Left lung (tissue), 10 donors: ENCODE results near the gene CMIP. TPM values are rescaled to one million over a fixed set of nuclear protein-coding genes. Genes with fewer than 3 reads are reported as not detected.
"Not testable (repeated sequence)": the region's sequence is repeated elsewhere in the genome, so short reads cannot be mapped to it uniquely, and the experiment has no call there.

ENCODE experiments used
- ATAC-seq: fragments of 200-7000 bp; cut with Tn5 transposase; one replicate; pipeline ENCODE4 v1.9.1; 2020; ENCODE audit warnings: moderate library complexity
- DNase-seq, 4 donors: peaks; one replicate each; pipeline ENCODE4 v3.0.0-alpha.2; 2013 to 2020
- H3K27ac ChIP-seq, 2 donors: fragments of 200-600 bp; sonication (generic) in 1 of 2; one replicate each; pipeline versions ENCODE4 v1.5.0 to v1.8.0; 2020 to 2021
- H3K27me3 ChIP-seq, 2 donors: fragments of 200-600 bp; sonication (generic) in 1 of 2; one replicate each; pipeline versions ENCODE4 v1.5.0 to v1.8.0; 2020 to 2021
- H3K36me3 ChIP-seq, 2 donors: fragments of 200-600 bp; sonication (generic) in 1 of 2; one replicate each; pipeline versions ENCODE4 v1.5.0 to v1.8.0; 2020 to 2021
- H3K4me1 ChIP-seq, 2 donors: fragments of 200-600 bp; one replicate each; pipeline ENCODE4 v1.8.0; 2021
- H3K4me3 ChIP-seq, 2 donors: fragments of 200-600 bp; sonication (generic) in 1 of 2; one replicate each; pipeline versions ENCODE4 v1.5.0 to v1.8.0; 2020 to 2021; ENCODE audit warnings: mild to moderate bottlenecking in 1 of 2
- H3K9me3 ChIP-seq, 2 donors: fragments of 200-600 bp; sonication (generic) in 1 of 2; one replicate each; pipeline versions ENCODE4 v1.5.0 to v1.8.0; 2020 to 2021
- intact Hi-C, 2 donors: fragments of 100-400 bp; cut with DNase I; formaldehyde crosslinking; loops; one replicate each; pipeline versions ENCODE4 v1.11.2 to v1.14.2; 2022
- polyA plus RNA-seq, 6 donors: library from polyadenylated mRNA; unstranded; fragments of 120-200 nt; gene quantifications; one replicate each; pipeline ENCODE4 v1.2.1, GENCODE V29; 2013; ENCODE audit not compliant: insufficient read length in 6 of 6
- total RNA-seq, 2 donors: library from RNA; stranded (reverse); fragmentation: NEBNext Ultra II Directional; extraction: Animal tissue kit (Norgen Biotek cat#: 25700); gene quantifications; one replicate each; pipeline ENCODE4 v1.2.1, GENCODE V29; 2021
- TF ChIP-seq, protein P1 (sequence below), 2 donors: fragments of 200-600 bp; sonication (generic) in 1 of 2; IDR thresholded peaks; one replicate each; pipeline versions ENCODE4 v1.5.0 to v1.8.0; 2021; ENCODE audit warnings: antibody characterized with exemption in 2 of 2
- donor health status: DM: no; HTN: yes; CAD: no.
- donor health status: DM: no; HTN: no; CAD: no.

CMIP gene
- total and polyA plus RNA-seq, 8 donors = 35.3 to 55.8 (median 40.4) TPM

GRCh38 chr16:81524382-81524781 lies 79.8 kb downstream of the CMIP start:
- no peak for ATAC-seq
- DNase-seq = no peak
- TF ChIP-seq, protein P1, sequence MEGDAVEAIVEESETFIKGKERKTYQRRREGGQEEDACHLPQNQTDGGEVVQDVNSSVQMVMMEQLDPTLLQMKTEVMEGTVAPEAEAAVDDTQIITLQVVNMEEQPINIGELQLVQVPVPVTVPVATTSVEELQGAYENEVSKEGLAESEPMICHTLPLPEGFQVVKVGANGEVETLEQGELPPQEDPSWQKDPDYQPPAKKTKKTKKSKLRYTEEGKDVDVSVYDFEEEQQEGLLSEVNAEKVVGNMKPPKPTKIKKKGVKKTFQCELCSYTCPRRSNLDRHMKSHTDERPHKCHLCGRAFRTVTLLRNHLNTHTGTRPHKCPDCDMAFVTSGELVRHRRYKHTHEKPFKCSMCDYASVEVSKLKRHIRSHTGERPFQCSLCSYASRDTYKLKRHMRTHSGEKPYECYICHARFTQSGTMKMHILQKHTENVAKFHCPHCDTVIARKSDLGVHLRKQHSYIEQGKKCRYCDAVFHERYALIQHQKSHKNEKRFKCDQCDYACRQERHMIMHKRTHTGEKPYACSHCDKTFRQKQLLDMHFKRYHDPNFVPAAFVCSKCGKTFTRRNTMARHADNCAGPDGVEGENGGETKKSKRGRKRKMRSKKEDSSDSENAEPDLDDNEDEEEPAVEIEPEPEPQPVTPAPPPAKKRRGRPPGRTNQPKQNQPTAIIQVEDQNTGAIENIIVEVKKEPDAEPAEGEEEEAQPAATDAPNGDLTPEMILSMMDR (IDR thresholded peaks at IDR 0.05) = no peak
- intact Hi-C loops = no loop called here
- Histone ChIP-seq H3K27ac (no peak overlapping the region), H3K36me3 (peaks cover 0 to 9% of the 10 kb centered on the region in 2 donors), H3K4me1 (peaks cover 10 to 46% of the 10 kb centered on the region in 2 donors), H3K4me3 (no peak overlapping the region), H3K9me3 (no peaks in the 10 kb centered on the region), H3K27me3 (no peaks in the 10 kb centered on the region)

GRCh38 chr16:81524885-81525284 lies 80.3 kb downstream of the CMIP start:
- H3K27ac ChIP-seq, DNase-seq, intact Hi-C loops, H3K9me3 ChIP-seq, H3K4me3 ChIP-seq, H3K27me3 ChIP-seq, H3K36me3 ChIP-seq, ATAC-seq: not testable (repeated sequence)
- H3K4me1 ChIP-seq = peaks cover 10 to 41% of the 10 kb centered on the region in 2 donors

DNA sequence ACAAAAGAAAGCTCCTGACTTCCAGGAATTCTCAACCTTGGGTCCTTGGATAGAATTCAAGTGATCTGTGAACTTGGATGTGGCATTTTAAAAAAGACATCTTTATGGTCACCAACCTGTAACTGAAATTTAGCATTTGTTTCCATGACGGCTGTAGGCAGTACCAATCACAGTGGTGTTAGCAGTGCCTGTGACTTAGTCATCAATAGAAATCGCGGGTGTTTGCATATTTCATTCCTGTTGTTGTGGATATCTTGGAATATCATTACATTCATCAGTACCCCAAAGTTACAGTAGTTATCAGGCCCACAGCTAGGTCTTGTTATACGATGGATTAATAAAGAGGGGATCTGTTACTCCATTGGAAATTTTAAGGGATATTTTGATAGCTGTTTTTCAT lies 81.6 kb downstream of the CMIP start:
- H3K27ac ChIP-seq = peak overlapping the region; percentile 5 to 47
- TF ChIP-seq, protein P1 (IDR thresholded peaks at IDR 0.05) = no peak
- ATAC-seq = no peak
- intact Hi-C loops = no loop called here
- H3K4me1 ChIP-seq = peaks cover 10 to 34% of the 10 kb centered on the region in 2 donors
- no peak overlapping the region for H3K4me3 ChIP-seq
- peaks cover 0 to 9% of the 10 kb centered on the region in 2 donors for H3K36me3 ChIP-seq
- H3K9me3 ChIP-seq = no peaks in the 10 kb centered on the region
- no peak for DNase-seq
- H3K27me3 ChIP-seq = no peaks in the 10 kb centered on the region

DNA sequence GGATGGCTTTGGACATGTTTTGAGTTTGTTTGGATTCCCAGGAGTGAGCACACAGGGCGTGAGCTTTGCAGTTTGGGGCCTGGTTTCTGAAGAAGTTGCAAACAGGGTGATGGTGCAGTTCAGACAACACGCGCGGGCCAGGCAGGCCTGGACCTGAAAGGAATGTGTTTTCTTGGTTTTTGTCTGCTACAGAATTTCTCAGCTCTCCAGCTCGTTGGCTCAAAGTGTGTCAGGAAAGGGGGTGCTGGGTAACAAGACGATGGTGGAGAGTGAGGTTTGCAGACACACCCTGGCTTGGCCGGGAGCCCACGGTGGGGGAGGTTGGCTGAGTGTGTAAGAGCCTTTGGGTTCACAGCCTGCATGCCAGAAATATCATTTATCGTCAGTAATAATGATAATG lies 82.3 kb downstream of the CMIP start:
- no peaks in the 10 kb centered on the region for H3K9me3 ChIP-seq
- DNase-seq = peak in 2 of 4 donors; percentile 42 to 44
- no peaks in the 10 kb centered on the region for H3K27me3 ChIP-seq
- H3K27ac ChIP-seq = peak overlapping the region; percentile 5 to 47
- no peak overlapping the region for H3K4me3 ChIP-seq
- H3K36me3 ChIP-seq = peaks cover 0 to 9% of the 10 kb centered on the region in 2 donors
- intact Hi-C loops = no loop called here
- ATAC-seq = peak; percentile 23
- H3K4me1 ChIP-seq = peaks cover 10 to 33% of the 10 kb centered on the region in 2 donors
- TF ChIP-seq, protein P1 (IDR thresholded peaks at IDR 0.05) = no peak

GRCh38 chr16:81527477-81528178 lies 83.0 kb downstream of the CMIP start:
- intact Hi-C loops = no loop called here
- peak overlapping the region in 1 of 2 donors; percentile 47 for H3K27ac ChIP-seq

More at GRCh38 chr16:81527477-81528178, 83.0 kb downstream of the CMIP start:
- no peak for DNase-seq
- Histone ChIP-seq H3K4me3 (no peak overlapping the region), H3K27me3 (no peaks in the 10 kb centered on the region), H3K4me1 (peaks cover 10 to 38% of the 10 kb centered on the region in 2 donors), H3K36me3 (peaks cover 0 to 9% of the 10 kb centered on the region in 2 donors), H3K9me3 (no peaks in the 10 kb centered on the region)
- ATAC-seq = no peak
- TF ChIP-seq, protein P1 (IDR thresholded peaks at IDR 0.05) = no peak
